ENCODE measurements around the gene TSPAN9. TPM values are rescaled to one million over a fixed set of nuclear protein-coding genes. Genes with fewer than 3 reads are reported as not detected.
A peak's percentile ranks its signal among the peaks of the same experiment; 100 is the strongest.

The TSPAN9 gene
- total and polyA plus RNA-seq, 9 of the 15 experiments (the other 6 are each of a cell fraction or from before 2014, with no cell fraction given): 0.23 to 2.1 (median 0.60) TPM; not detected in 2

- FAIRE-seq: no peak
- WGBS (ENCODE audit: insufficient coverage, low coverage, missing lambda C conversion rate): 0% methylated on average over 3 of the region's 3 CpGs
- TF ChIP-seq CEBPB (tag; IDR thresholded peaks at IDR 0.05) (peak; percentile 86), ZNF695 (CRISPR knock-in tag; IDR thresholded peaks at IDR 0.05) (no peak), CEBPG (CRISPR knock-in tag; IDR thresholded peaks at IDR 0.05) (no peak), CEBPG (tag; conservative IDR thresholded peaks at IDR 0.05 in 1 of 2, IDR thresholded peaks at IDR 0.05 in 1 of 2) (peak; percentile 55 to 95)
- no peaks in the 10 kb centered on the region for H3K36me3 ChIP-seq (ENCODE audit: control insufficient read depth, insufficient read depth, low read length)
- no peaks in the 10 kb centered on the region for H3K79me2 ChIP-seq (ENCODE audit: control insufficient read depth, insufficient read depth, low read length)
- no peak for ATAC-seq
- no peak overlapping the region for H3K4me2 ChIP-seq (ENCODE audit: insufficient read depth, low read length)
- no TSS peak for BruUV-seq (replicated peaks)
- no peaks in the 10 kb centered on the region for H3K4me1 ChIP-seq (replicated peaks in 1 of 2; ENCODE audit: control insufficient read depth in 2 of 2, insufficient read depth in 2 of 2, low read length in 2 of 2)
- no peak overlapping the region for H3K9ac ChIP-seq (ENCODE audit: insufficient read depth in 1 of 2, low read depth in 2 of 2, low read length in 2 of 2)
- intact Hi-C loops (cut with micrococcal nuclease) (no loop called here), in situ Hi-C loops (cut with MboI) (no loop called here)
- peaks cover 0 to 8% of the 10 kb centered on the region in 2 experiments; a peak in 1 of 5 replicates for H3K27me3 ChIP-seq (ENCODE audit: control insufficient read depth in 2 of 2, insufficient read depth in 2 of 2, low read length in 2 of 2)
- H4K20me1 ChIP-seq (replicated peaks; ENCODE audit: control insufficient read depth, insufficient read depth, low read length): no peaks in the 10 kb centered on the region
- no peak overlapping the region for H2AFZ ChIP-seq (ENCODE audit: low read depth, low read length)
- no peaks in the 10 kb centered on the region for H3K9me3 ChIP-seq (replicated peaks; ENCODE audit: control insufficient read depth, insufficient read depth, low read depth, low read length)
- no peak overlapping the region for H3K27ac ChIP-seq (ENCODE audit: extremely low read depth, low read depth, low read length)
- DNase-seq (ENCODE audit: extremely low read depth in 1 of 4, low spot score in 3 of 4): no peak
- H3K4me3 ChIP-seq: no peak overlapping the region
- POLR2A ChIA-PET: no interaction called here
- no peaks in the 10 kb centered on the region for H3K9me1 ChIP-seq (ENCODE audit: control insufficient read depth, insufficient read depth, low read length)
- CTCF ChIA-PET (ENCODE audit: low intra/inter-chr PET ratio): no interaction called here
Observed at GRCh38 chr12:3160081-3160480, 82.9 kb downstream of the TSPAN9 start.

- Histone ChIP-seq H3K4me2 (ENCODE audit: insufficient read depth, low read length) (no peak overlapping the region), H3K9ac (ENCODE audit: insufficient read depth in 1 of 2, low read depth in 2 of 2, low read length in 2 of 2) (no peak overlapping the region), H3K27me3 (ENCODE audit: control insufficient read depth in 2 of 2, insufficient read depth in 2 of 2, low read length in 2 of 2) (peaks cover 5 to 8% of the 10 kb centered on the region in 2 experiments; a peak in 2 of 5 replicates), H3K4me1 (replicated peaks in 1 of 2; ENCODE audit: control insufficient read depth in 2 of 2, insufficient read depth in 2 of 2, low read length in 2 of 2) (no peaks in the 10 kb centered on the region), H3K27ac (ENCODE audit: extremely low read depth, low read depth, low read length) (no peak overlapping the region), H3K9me3 (replicated peaks; ENCODE audit: control insufficient read depth, insufficient read depth, low read depth, low read length) (no peaks in the 10 kb centered on the region), H3K4me3 (no peak overlapping the region), H3K79me2 (ENCODE audit: control insufficient read depth, insufficient read depth, low read length) (no peaks in the 10 kb centered on the region), H3K9me1 (ENCODE audit: control insufficient read depth, insufficient read depth, low read length) (no peaks in the 10 kb centered on the region), H2AFZ (ENCODE audit: low read depth, low read length) (no peak overlapping the region), H4K20me1 (replicated peaks; ENCODE audit: control insufficient read depth, insufficient read depth, low read length) (no peaks in the 10 kb centered on the region), H3K36me3 (ENCODE audit: control insufficient read depth, insufficient read depth, low read length) (no peaks in the 10 kb centered on the region)
- CTCF ChIA-PET (ENCODE audit: low intra/inter-chr PET ratio): no interaction called here
- BruUV-seq (replicated peaks): no TSS peak
- 4% methylated on average over 6 of the region's 6 CpGs for WGBS (ENCODE audit: insufficient coverage, low coverage, missing lambda C conversion rate)
- FAIRE-seq (no peak), DNase-seq (ENCODE audit: extremely low read depth in 1 of 4, low spot score in 3 of 4) (no peak), ATAC-seq (no peak)
- POLR2A ChIA-PET: no interaction called here
- intact Hi-C loops (cut with micrococcal nuclease) (no loop called here), in situ Hi-C loops (cut with MboI) (no loop called here)
- TF ChIP-seq ZNF174 (CRISPR knock-in tag; IDR thresholded peaks at IDR 0.05): no peak
- TF ChIP-seq MEF2A (IDR thresholded peaks at IDR 0.05; ENCODE audit: control insufficient read depth, low read depth, low read length): no peak
- TF ChIP-seq ARNT (IDR thresholded peaks at IDR 0.05): no peak
- no peak for TF ChIP-seq TCF7L2 (IDR thresholded peaks at IDR 0.05; ENCODE audit: low read depth, low read length)
- no peak for TF ChIP-seq CBFA2T2 (conservative IDR thresholded peaks at IDR 0.05)
- TF ChIP-seq GMEB1 (CRISPR knock-in tag; IDR thresholded peaks at IDR 0.05): no peak
- TF ChIP-seq OTX1 (CRISPR knock-in tag; IDR thresholded peaks at IDR 0.05): no peak
- TF ChIP-seq STAT5B (CRISPR knock-in tag; IDR thresholded peaks at IDR 0.05): no peak
- TF ChIP-seq CAMTA2 (CRISPR knock-in tag; conservative IDR thresholded peaks at IDR 0.05): no peak
Observed at GRCh38 chr12:3161861-3162260, 84.7 kb downstream of the TSPAN9 start.

All from K562 (cell line).